Activated CD4-positive, alpha-beta T cell treated with anti-CD3 and anti-CD28 coated beads, Interleukin-2, amount 50 U/mL, for 4 hours (primary cell): ENCODE data around the gene FAXC.
"Not testable (repeated sequence)": the region's sequence is repeated elsewhere in the genome, so short reads cannot be mapped to it uniquely, and the experiment has no call there.

Source experiments
- DNase-seq, 2 experiments: peaks; one replicate each; pipeline ENCODE4 v3.0.0-alpha.2; 2020

The FAXC gene

GRCh38 chr6:99276747-99277146 lies 72.7 kb downstream of the FAXC start:
- DNase-seq = no peak

- no peak for DNase-seq
These were observed 78.6 kb downstream of the FAXC start for GRCh38 chr6:99270826-99271225.

GRCh38 chr6:99270030-99270429 lies 79.4 kb downstream of the FAXC start:
- no peak for DNase-seq

- DNase-seq = no peak
These were observed 80.3 kb downstream of the FAXC start for GRCh38 chr6:99269207-99269606.

GRCh38 chr6:99266996-99267395 lies 82.5 kb downstream of the FAXC start:
- DNase-seq = not testable (repeated sequence)

- DNase-seq = not testable (repeated sequence)
These were observed 84.0 kb downstream of the FAXC start for GRCh38 chr6:99265447-99265846.

GRCh38 chr6:99254616-99255550 lies 94.6 kb downstream of the FAXC start:
- DNase-seq = no peak

- no peak for DNase-seq
These were observed 96.2 kb downstream of the FAXC start for GRCh38 chr6:99253271-99253670.

GRCh38 chr6:99252421-99252820 lies 97.1 kb downstream of the FAXC start:
- no peak for DNase-seq

GRCh38 chr6:99250476-99250875 lies 99.0 kb downstream of the FAXC start:
- no peak for DNase-seq

GRCh38 chr6:99246602-99247001 lies 102.9 kb downstream of the FAXC start:
- no peak for DNase-seq

- DNase-seq = no peak
These were observed 107.5 kb downstream of the FAXC start for GRCh38 chr6:99241905-99242534.

- no peak for DNase-seq
These were observed 113.5 kb downstream of the FAXC start for GRCh38 chr6:99236010-99236409.

GRCh38 chr6:99233219-99233618 lies 116.3 kb downstream of the FAXC start:
- no peak for DNase-seq

- no peak for DNase-seq
These were observed 117.4 kb downstream of the FAXC start for GRCh38 chr6:99232056-99232455.

GRCh38 chr6:99225172-99225571 lies 124.3 kb downstream of the FAXC start:
- no peak for DNase-seq
